HL-60 (cell line): Measurements from ENCODE around the gene CCDC69.

Experiments
- DNase-seq, 2 experiments: peaks; one replicate each; pipeline ENCODE4 v3.0.0-alpha.2; 2010 to 2020; ENCODE audit warnings: low read depth in 1 of 2, low spot score in 1 of 2
- H3K27ac ChIP-seq: fragments of 250-450 bp; sonication (Bioruptor Pico); replicated peaks from 2 replicates; pipeline ENCODE4 v1.5.1; 2020; ENCODE audit warnings: mild to moderate bottlenecking, moderate library complexity
- H3K27me3 ChIP-seq: fragments of 250-450 bp; sonication (Bioruptor Pico); 2 replicates; pipeline ENCODE4 v1.5.1; 2021; ENCODE audit warnings: mild to moderate bottlenecking, moderate library complexity; ENCODE audit not compliant: insufficient read depth, poor library complexity, severe bottlenecking
- H3K4me3 ChIP-seq: replicated peaks from 2 replicates; pipeline ENCODE4 v1.5.1; 2011; ENCODE audit warnings: mild to moderate bottlenecking, control low read depth, low read length; ENCODE audit not compliant: insufficient read depth
- GABPA ChIP-seq: IDR thresholded peaks from 2 replicates; pipeline ENCODE4 v1.6.1; 2012; ENCODE audit warnings: low read depth
- POLR2AphosphoS5 ChIP-seq: IDR thresholded peaks from 2 replicates; pipeline ENCODE4 v1.6.1; 2012; ENCODE audit warnings: low read depth
- SPI1 ChIP-seq: IDR thresholded peaks from 2 replicates; pipeline ENCODE4 v1.6.1; 2012; ENCODE audit warnings: low read depth, mild to moderate bottlenecking, borderline replicate concordance
- TF ChIP-seq, protein P1 (sequence below): IDR thresholded peaks from 2 replicates; pipeline ENCODE4 v1.6.1; 2012; ENCODE audit warnings: low read depth; ENCODE audit not compliant: insufficient replicate concordance
- TF ChIP-seq, protein P2 (sequence below): IDR thresholded peaks from one replicate; pipeline ENCODE4 v1.5.1; 2011; ENCODE audit warnings: low read length, control low read depth, inconsistent platforms; ENCODE audit not compliant: insufficient read depth

CCDC69 gene

DNA sequence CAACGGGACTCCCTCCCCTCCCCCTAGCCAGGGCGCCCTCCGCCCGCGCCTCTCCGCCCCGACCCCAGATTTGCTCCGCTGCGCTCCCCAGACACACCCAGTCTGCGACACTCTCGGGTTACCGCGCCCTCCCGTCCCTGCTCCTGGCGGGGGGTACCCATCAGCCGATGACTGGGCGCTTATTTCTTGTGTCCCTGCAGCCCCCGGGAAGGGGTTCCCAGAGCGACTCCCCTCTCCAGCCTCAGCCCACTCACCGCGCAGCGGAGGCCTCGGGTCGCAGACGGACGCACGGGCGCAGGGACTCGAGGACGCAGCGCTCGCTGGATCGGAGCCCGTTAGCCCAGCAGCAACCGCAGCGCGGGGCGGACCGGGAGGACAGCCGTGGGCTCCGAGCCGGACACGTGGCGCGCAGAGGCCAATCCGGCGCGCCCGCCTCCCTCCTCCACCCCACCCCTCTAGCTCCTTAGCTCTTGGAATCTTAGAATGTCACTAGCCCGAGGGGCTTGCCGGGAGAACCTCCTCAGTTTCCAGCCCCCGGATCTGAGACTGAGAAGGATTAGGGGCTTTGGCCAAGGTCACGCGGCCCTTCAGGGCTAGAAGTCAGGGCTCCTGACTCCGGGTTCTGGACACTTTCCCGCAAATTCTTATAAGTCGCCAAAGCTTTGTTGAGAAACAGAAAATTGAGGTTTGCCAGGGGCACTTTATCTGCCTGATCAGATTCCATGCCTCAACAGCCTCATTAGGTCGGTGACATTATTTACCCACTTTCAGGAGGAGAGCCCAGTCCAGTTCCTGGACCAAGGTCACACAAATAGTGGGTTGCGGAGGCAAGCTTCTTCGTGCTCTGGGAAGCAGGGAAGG is 66.2 kb downstream of the CCDC69 start, which contains the start of gene ANXA6:
TSS of gene ANXA6 (minus strand) at position 354 of the 861 bp plus-strand sequence. CDS start 9,878 bp downstream, outside the sequence.
- peak; percentile 74 to 75 for DNase-seq
- no peaks in the 10 kb centered on the region for H3K27me3 ChIP-seq
- H3K4me3 ChIP-seq = peak within 1 kb of the TSS; percentile 72
- H3K27ac ChIP-seq = peak within 1 kb of the TSS; percentile 87
- TF ChIP-seq, protein P1, sequence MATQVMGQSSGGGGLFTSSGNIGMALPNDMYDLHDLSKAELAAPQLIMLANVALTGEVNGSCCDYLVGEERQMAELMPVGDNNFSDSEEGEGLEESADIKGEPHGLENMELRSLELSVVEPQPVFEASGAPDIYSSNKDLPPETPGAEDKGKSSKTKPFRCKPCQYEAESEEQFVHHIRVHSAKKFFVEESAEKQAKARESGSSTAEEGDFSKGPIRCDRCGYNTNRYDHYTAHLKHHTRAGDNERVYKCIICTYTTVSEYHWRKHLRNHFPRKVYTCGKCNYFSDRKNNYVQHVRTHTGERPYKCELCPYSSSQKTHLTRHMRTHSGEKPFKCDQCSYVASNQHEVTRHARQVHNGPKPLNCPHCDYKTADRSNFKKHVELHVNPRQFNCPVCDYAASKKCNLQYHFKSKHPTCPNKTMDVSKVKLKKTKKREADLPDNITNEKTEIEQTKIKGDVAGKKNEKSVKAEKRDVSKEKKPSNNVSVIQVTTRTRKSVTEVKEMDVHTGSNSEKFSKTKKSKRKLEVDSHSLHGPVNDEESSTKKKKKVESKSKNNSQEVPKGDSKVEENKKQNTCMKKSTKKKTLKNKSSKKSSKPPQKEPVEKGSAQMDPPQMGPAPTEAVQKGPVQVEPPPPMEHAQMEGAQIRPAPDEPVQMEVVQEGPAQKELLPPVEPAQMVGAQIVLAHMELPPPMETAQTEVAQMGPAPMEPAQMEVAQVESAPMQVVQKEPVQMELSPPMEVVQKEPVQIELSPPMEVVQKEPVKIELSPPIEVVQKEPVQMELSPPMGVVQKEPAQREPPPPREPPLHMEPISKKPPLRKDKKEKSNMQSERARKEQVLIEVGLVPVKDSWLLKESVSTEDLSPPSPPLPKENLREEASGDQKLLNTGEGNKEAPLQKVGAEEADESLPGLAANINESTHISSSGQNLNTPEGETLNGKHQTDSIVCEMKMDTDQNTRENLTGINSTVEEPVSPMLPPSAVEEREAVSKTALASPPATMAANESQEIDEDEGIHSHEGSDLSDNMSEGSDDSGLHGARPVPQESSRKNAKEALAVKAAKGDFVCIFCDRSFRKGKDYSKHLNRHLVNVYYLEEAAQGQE = no peak
- TF ChIP-seq SPI1 = no peak
- TF ChIP-seq POLR2AphosphoS5 = peak; percentile 59; the same call in 1 of the 2 replicates

DNA sequence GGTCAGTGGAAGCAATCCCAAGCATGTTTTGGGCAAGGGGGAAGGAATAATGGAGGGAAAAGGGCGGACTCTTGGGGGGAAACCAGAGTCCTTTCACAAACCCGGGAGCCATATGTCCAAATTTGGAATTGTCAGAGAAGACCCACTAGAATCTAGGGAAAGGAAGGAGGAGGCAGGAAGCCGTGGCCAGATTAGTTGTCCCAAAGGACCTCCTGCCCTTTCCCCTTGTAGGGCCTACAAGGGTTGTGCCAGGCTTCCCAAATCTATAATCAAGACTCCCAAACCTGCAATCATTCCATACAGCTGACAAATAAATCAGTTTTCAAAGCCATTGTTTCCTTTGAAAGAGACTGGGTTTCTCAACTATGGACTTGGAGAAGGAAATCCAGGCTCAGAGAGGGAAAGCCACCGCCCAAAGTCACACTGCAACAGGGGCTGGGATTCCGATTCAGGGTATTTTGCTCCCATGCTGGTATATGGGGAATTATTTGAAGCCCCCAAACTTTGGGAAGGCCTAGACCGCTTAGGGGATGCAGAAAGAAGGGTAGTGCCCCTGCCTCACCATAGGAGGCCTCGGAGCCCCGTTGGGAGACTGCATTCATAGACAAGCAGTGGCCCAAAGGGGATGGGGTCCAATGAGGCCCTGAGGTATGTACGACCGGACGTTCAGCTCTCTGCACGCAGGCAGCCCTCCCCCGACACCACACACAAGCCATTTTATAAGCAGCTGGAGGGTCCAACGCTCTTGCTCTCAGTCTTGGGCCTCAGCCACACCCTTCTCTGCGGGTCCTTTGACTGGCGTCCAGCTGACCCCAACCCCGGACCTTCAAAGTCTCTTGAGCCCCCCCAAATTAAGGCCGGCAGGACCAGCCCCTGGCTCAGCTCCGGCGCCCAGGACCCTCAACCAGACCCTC is 67.1 kb downstream of the CCDC69 start:
- Histone ChIP-seq H3K27ac (peak overlapping the region; percentile 87), H3K27me3 (no peaks in the 10 kb centered on the region), H3K4me3 (peak overlapping the region; percentile 72)
- no peak for TF ChIP-seq SPI1
- no peak for TF ChIP-seq GABPA
- TF ChIP-seq POLR2AphosphoS5 = no peak
- TF ChIP-seq, protein P1 = no peak
- TF ChIP-seq, protein P2, sequence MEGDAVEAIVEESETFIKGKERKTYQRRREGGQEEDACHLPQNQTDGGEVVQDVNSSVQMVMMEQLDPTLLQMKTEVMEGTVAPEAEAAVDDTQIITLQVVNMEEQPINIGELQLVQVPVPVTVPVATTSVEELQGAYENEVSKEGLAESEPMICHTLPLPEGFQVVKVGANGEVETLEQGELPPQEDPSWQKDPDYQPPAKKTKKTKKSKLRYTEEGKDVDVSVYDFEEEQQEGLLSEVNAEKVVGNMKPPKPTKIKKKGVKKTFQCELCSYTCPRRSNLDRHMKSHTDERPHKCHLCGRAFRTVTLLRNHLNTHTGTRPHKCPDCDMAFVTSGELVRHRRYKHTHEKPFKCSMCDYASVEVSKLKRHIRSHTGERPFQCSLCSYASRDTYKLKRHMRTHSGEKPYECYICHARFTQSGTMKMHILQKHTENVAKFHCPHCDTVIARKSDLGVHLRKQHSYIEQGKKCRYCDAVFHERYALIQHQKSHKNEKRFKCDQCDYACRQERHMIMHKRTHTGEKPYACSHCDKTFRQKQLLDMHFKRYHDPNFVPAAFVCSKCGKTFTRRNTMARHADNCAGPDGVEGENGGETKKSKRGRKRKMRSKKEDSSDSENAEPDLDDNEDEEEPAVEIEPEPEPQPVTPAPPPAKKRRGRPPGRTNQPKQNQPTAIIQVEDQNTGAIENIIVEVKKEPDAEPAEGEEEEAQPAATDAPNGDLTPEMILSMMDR = no peak
- DNase-seq = peak in 1 of 2 experiments; percentile 21

DNA sequence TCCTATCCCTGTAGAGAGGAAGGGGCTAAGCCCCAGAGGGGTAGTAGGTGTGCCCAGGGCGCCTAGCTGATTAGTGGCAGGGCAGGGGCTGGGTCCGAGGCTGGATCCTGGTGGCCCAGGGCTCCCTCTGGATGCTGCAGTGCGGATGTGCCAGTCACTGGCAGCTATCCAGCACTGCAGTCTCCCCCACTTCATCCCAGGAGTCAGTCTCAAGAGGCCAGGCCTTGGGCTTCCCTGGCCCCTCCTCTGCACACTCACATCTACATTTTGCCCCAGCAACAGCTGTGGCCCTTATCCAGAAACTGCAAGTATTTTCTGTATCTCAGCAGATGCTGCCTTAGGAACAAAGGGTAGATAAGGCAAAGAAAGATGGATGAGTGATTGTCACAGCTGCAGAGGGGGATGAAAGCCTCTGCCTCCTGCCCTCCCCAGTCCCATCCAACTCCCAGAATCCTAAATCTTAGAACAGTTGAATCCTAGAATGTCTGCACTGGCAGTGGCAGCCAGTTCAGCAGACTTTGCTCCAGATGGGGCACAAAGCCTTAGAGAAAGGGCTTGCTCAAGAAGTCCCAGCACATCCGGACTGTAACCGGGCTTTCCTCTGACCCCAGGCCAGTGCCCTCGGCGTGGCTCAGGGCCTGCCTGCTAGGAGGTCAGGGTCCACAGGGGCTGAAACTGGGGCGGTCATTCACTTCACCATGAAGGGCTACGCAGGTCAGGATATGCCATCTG is 68.0 kb downstream of the CCDC69 start:
- TF ChIP-seq, protein P1 = no peak
- TF ChIP-seq POLR2AphosphoS5 (no peak; the same call in 1 of the 2 replicates), GABPA (no peak), SPI1 (no peak)
- TF ChIP-seq, protein P2 = no peak
- H3K4me3 ChIP-seq = peak overlapping the region; percentile 72
- no peaks in the 10 kb centered on the region for H3K27me3 ChIP-seq
- peak in 1 of 2 experiments; percentile 35 for DNase-seq
- H3K27ac ChIP-seq = peak overlapping the region; percentile 87
